WERI-Rb-1 (cell line): ENCODE results near the gene CD2AP.

ENCODE experiments used
- DNase-seq: peaks from one replicate; pipeline ENCODE4 v3.0.0-alpha.2; 2020
- H3K27ac ChIP-seq: fragments of 250-450 bp; sonication (Bioruptor Pico); 2 replicates; pipeline ENCODE4 v1.5.1; 2020; ENCODE audit warnings: mild to moderate bottlenecking, moderate library complexity
- H3K27me3 ChIP-seq: fragments of 250-450 bp; sonication (Bioruptor Pico); 2 replicates; pipeline ENCODE4 v1.5.1; 2021; ENCODE audit warnings: mild to moderate bottlenecking, low read depth, moderate library complexity; ENCODE audit not compliant: insufficient read depth, severe bottlenecking
- H3K36me3 ChIP-seq: fragments of 250-450 bp; sonication (Bioruptor Pico); 2 replicates; pipeline ENCODE4 v1.5.1; 2020; ENCODE audit warnings: mild to moderate bottlenecking, moderate library complexity
- H3K4me3 ChIP-seq: 2 replicates; pipeline ENCODE4 v1.5.1; 2011; ENCODE audit warnings: low read depth, mild to moderate bottlenecking, control low read depth, low read length
- H3K9me3 ChIP-seq: fragments of 250-450 bp; sonication (Bioruptor Pico); 2 replicates; pipeline ENCODE4 v1.5.1; 2021; ENCODE audit warnings: mild to moderate bottlenecking, moderate library complexity; ENCODE audit not compliant: severe bottlenecking
- CTCF ChIP-seq: IDR thresholded peaks from 2 replicates; pipeline ENCODE4 v1.5.1; 2011; ENCODE audit warnings: low read depth, mild to moderate bottlenecking, control low read depth, inconsistent platforms, low read length

The CD2AP gene

GRCh38 chr6:47567586-47567985, 90.0 kb downstream of the CD2AP start:
- Histone ChIP-seq H3K27me3 (no peaks in the 10 kb centered on the region), H3K4me3 (no peak overlapping the region), H3K9me3 (no peaks in the 10 kb centered on the region), H3K36me3 (peaks cover 5% of the 10 kb centered on the region), H3K27ac (no peak overlapping the region)
- TF ChIP-seq CTCF: no peak
- DNase-seq: no peak

GRCh38 chr6:47571488-47571887, 93.9 kb downstream of the CD2AP start:
- Histone ChIP-seq H3K36me3 (peaks cover 10% of the 10 kb centered on the region), H3K4me3 (no peak overlapping the region), H3K9me3 (no peaks in the 10 kb centered on the region), H3K27me3 (no peaks in the 10 kb centered on the region), H3K27ac (no peak overlapping the region)
- TF ChIP-seq CTCF: no peak
- no peak for DNase-seq

GRCh38 chr6:47573109-47573508, 95.5 kb downstream of the CD2AP start:
- no peak overlapping the region for H3K27ac ChIP-seq
- H3K4me3 ChIP-seq: no peak overlapping the region
- H3K27me3 ChIP-seq: no peaks in the 10 kb centered on the region
- DNase-seq: no peak
- H3K36me3 ChIP-seq: peaks cover 15% of the 10 kb centered on the region
- no peaks in the 10 kb centered on the region for H3K9me3 ChIP-seq
- TF ChIP-seq CTCF: no peak

- Histone ChIP-seq H3K36me3 (peaks cover 29% of the 10 kb centered on the region), H3K27me3 (no peaks in the 10 kb centered on the region), H3K27ac (no peak overlapping the region), H3K9me3 (no peaks in the 10 kb centered on the region), H3K4me3 (no peak overlapping the region)
- DNase-seq: no peak
- TF ChIP-seq CTCF: no peak
Measured at GRCh38 chr6:47574789-47575188, 97.2 kb downstream of the CD2AP start.

- no peak for DNase-seq
- no peak for TF ChIP-seq CTCF
- Histone ChIP-seq H3K27ac (no peak overlapping the region), H3K9me3 (no peaks in the 10 kb centered on the region), H3K27me3 (no peaks in the 10 kb centered on the region), H3K4me3 (no peak overlapping the region), H3K36me3 (peaks cover 54% of the 10 kb centered on the region)
Measured at GRCh38 chr6:47579040-47579439, 101.5 kb downstream of the CD2AP start.

- TF ChIP-seq CTCF: no peak
- H3K36me3 ChIP-seq: peaks cover 51% of the 10 kb centered on the region
Measured at GRCh38 chr6:47581591-47581990, 104.0 kb downstream of the CD2AP start.

More at GRCh38 chr6:47581591-47581990, 104.0 kb downstream of the CD2AP start:
- no peaks in the 10 kb centered on the region for H3K27me3 ChIP-seq
- no peak overlapping the region for H3K4me3 ChIP-seq
- no peak for DNase-seq
- H3K9me3 ChIP-seq: no peaks in the 10 kb centered on the region
- no peak overlapping the region for H3K27ac ChIP-seq
